ENCODE measurements around the gene ASXL3.

ASXL3 gene

GRCh38 chr18:33708876-33709275 is 130.9 kb downstream of the ASXL3 start:
- no CpG with 5 or more reads among the region's 1 CpG for WGBS, 2 experiments
- Histone ChIP-seq H3K27ac (ENCODE audit: insufficient read depth, low read depth, low read length, poor library complexity, severe bottlenecking) (no peak overlapping the region), H3K4me1 (ENCODE audit: control insufficient read depth, insufficient read depth, low read length) (no peaks in the 10 kb centered on the region), H3K4me3 (ENCODE audit: insufficient read depth, low read depth, low read length) (no peak overlapping the region), H3K27me3 (ENCODE audit: control insufficient read depth, insufficient read depth, low read length, poor library complexity, severe bottlenecking) (no peaks in the 10 kb centered on the region), H3K36me3 (ENCODE audit: control insufficient read depth, insufficient read depth, low read length) (no peaks in the 10 kb centered on the region), H3K9me3 (ENCODE audit: control insufficient read depth, low read length) (no peaks in the 10 kb centered on the region)

GRCh38 chr18:33710269-33710668 is 132.2 kb downstream of the ASXL3 start:
- no peak overlapping the region for H3K4me3 ChIP-seq (ENCODE audit: insufficient read depth, low read depth, low read length)
- H3K27me3 ChIP-seq (ENCODE audit: control insufficient read depth, insufficient read depth, low read length, poor library complexity, severe bottlenecking), result no peaks in the 10 kb centered on the region
- no peaks in the 10 kb centered on the region for H3K4me1 ChIP-seq (ENCODE audit: control insufficient read depth, insufficient read depth, low read length)
- H3K36me3 ChIP-seq (ENCODE audit: control insufficient read depth, insufficient read depth, low read length), result no peaks in the 10 kb centered on the region
- 100% methylated on average over 2 of the region's 2 CpGs; no CpG with 5 or more reads in 1 of the 2 experiments for WGBS, 2 experiments
- no peaks in the 10 kb centered on the region for H3K9me3 ChIP-seq (ENCODE audit: control insufficient read depth, low read length)
- H3K27ac ChIP-seq (ENCODE audit: insufficient read depth, low read depth, low read length, poor library complexity, severe bottlenecking), result no peak overlapping the region

GRCh38 chr18:33711514-33711913 is 133.5 kb downstream of the ASXL3 start:
- WGBS, 2 experiments, result 90 to 95% methylated on average over 2 of the region's 2 CpGs
- H3K4me3 ChIP-seq (ENCODE audit: insufficient read depth, low read depth, low read length), result no peak overlapping the region
- no peak overlapping the region for H3K27ac ChIP-seq (ENCODE audit: insufficient read depth, low read depth, low read length, poor library complexity, severe bottlenecking)
- H3K9me3 ChIP-seq (ENCODE audit: control insufficient read depth, low read length), result no peaks in the 10 kb centered on the region
- H3K36me3 ChIP-seq (ENCODE audit: control insufficient read depth, insufficient read depth, low read length), result no peaks in the 10 kb centered on the region
- H3K27me3 ChIP-seq (ENCODE audit: control insufficient read depth, insufficient read depth, low read length, poor library complexity, severe bottlenecking), result no peaks in the 10 kb centered on the region
- H3K4me1 ChIP-seq (ENCODE audit: control insufficient read depth, insufficient read depth, low read length), result no peaks in the 10 kb centered on the region

DNA sequence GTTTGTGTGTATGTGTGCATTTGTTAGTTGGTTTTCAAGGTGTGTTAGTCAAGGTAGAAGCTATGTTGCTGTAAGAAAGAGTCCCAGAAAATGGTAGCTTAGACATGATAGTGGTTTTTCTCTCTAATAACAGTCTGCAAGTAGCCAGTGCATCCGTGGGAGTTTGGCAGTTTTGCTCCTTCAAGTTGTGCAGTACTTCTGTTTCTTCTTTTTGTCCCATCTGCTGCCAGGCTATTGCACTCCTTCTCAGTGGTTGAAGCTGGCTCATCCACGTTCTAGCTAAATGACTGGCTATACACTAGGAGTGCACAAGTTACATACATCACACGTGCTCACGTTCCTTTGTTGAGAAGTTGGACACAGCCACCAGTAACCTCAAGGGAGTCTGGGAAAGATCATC is 134.7 kb downstream of the ASXL3 start:
- 91 to 94% methylated on average over 4 of the region's 4 CpGs for WGBS, 2 experiments
- no peak overlapping the region for H3K4me3 ChIP-seq (ENCODE audit: insufficient read depth, low read depth, low read length)

DNA sequence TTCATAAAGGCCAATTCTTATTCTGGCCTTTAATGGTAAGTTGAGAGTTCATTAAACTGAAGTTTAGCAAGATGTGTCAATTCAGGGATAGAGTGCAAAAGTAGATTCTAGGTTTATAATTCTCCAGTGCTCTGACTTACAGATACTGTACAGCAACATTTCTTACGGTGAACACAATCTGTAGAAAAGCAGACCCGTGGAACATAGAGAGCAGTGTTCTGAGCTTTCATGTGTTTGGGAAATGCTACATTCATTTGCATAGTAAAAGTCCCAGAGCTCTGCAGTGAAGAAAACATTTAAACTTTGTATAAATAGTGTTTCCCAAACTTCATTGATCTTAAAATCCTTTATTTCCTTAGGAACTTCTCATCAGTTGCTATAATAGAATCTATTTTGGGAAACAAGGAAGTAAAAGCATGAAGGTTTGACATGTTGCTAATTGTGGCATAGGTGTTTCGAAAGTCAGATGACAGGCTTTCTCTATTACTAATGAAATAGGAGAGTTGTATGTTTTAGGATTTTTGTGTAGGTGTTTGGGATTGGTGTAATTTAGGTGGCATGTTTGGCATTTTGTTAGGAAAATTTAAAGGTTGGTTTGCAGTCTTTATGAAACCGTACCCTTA is 138.2 kb downstream of the ASXL3 start:
- H3K9me3 ChIP-seq (ENCODE audit: control insufficient read depth, low read length), result no peaks in the 10 kb centered on the region
- no peaks in the 10 kb centered on the region for H3K4me1 ChIP-seq (ENCODE audit: control insufficient read depth, insufficient read depth, low read length)
- no peak overlapping the region for H3K4me3 ChIP-seq (ENCODE audit: insufficient read depth, low read depth, low read length)
- no peak overlapping the region for H3K27ac ChIP-seq (ENCODE audit: insufficient read depth, low read depth, low read length, poor library complexity, severe bottlenecking)
- no peaks in the 10 kb centered on the region for H3K27me3 ChIP-seq (ENCODE audit: control insufficient read depth, insufficient read depth, low read length, poor library complexity, severe bottlenecking)
- no peaks in the 10 kb centered on the region for H3K36me3 ChIP-seq (ENCODE audit: control insufficient read depth, insufficient read depth, low read length)
- WGBS, 2 experiments, result 90 to 93% methylated on average over 4 of the region's 4 CpGs

More for the DNA sequence above, 134.7 kb downstream of the ASXL3 start:
- Histone ChIP-seq H3K9me3 (ENCODE audit: control insufficient read depth, low read length) (no peaks in the 10 kb centered on the region), H3K27ac (ENCODE audit: insufficient read depth, low read depth, low read length, poor library complexity, severe bottlenecking) (no peak overlapping the region), H3K36me3 (ENCODE audit: control insufficient read depth, insufficient read depth, low read length) (no peaks in the 10 kb centered on the region), H3K4me1 (ENCODE audit: control insufficient read depth, insufficient read depth, low read length) (no peaks in the 10 kb centered on the region), H3K27me3 (ENCODE audit: control insufficient read depth, insufficient read depth, low read length, poor library complexity, severe bottlenecking) (no peaks in the 10 kb centered on the region)

DNA sequence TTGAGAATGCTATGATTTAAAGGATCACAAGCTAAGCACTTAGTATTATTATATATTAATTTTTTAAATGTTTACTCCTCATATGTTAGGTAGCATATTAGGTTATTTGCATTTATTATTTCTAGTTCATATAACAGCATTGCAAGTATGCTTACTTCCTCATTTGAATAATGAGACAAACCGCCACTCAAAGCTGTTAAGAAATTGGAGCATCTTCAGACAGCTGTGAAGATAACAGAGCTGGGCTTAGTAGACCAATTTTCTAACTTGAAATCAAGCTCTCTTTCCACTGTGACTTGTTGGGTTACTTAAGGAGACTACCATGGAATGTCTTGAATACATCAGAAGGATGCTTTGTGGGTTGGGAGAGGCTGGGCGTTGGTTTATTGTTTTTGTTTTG is 139.3 kb downstream of the ASXL3 start:
- no peaks in the 10 kb centered on the region for H3K36me3 ChIP-seq (ENCODE audit: control insufficient read depth, insufficient read depth, low read length)
- H3K27me3 ChIP-seq (ENCODE audit: control insufficient read depth, insufficient read depth, low read length, poor library complexity, severe bottlenecking), result no peaks in the 10 kb centered on the region
- H3K9me3 ChIP-seq (ENCODE audit: control insufficient read depth, low read length), result no peaks in the 10 kb centered on the region
- H3K27ac ChIP-seq (ENCODE audit: insufficient read depth, low read depth, low read length, poor library complexity, severe bottlenecking), result no peak overlapping the region
- no peak overlapping the region for H3K4me3 ChIP-seq (ENCODE audit: insufficient read depth, low read depth, low read length)
- WGBS, 2 experiments, result 100% methylated on average over 2 of the region's 2 CpGs
- H3K4me1 ChIP-seq (ENCODE audit: control insufficient read depth, insufficient read depth, low read length), result no peaks in the 10 kb centered on the region

DNA sequence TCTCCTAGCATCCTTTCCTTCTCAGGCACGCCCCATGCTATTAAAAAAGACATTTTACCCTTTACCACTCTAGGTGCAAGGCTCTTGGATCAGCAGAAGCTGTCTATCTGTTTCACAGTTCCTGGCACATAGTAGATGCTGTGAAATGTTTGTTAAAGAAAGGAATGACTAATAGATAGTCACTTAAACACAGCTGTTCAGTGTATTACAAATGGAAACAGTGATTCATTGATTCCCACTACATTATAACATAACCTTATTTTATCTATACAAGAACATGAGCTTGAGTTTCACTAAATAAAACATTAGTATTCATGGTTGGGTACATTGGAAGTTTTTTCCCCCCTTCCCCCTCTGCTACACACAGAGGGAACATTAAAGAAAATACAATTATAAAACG is 142.1 kb downstream of the ASXL3 start:
- Histone ChIP-seq H3K9me3 (ENCODE audit: control insufficient read depth, low read length) (no peaks in the 10 kb centered on the region), H3K4me1 (ENCODE audit: control insufficient read depth, insufficient read depth, low read length) (no peaks in the 10 kb centered on the region), H3K27me3 (ENCODE audit: control insufficient read depth, insufficient read depth, low read length, poor library complexity, severe bottlenecking) (no peaks in the 10 kb centered on the region), H3K36me3 (ENCODE audit: control insufficient read depth, insufficient read depth, low read length) (no peaks in the 10 kb centered on the region), H3K4me3 (ENCODE audit: insufficient read depth, low read depth, low read length) (no peak overlapping the region), H3K27ac (ENCODE audit: insufficient read depth, low read depth, low read length, poor library complexity, severe bottlenecking) (no peak overlapping the region)
- 93 to 100% methylated on average over 1 to 2 of the region's 2 CpGs for WGBS, 2 experiments

- WGBS, 2 experiments, result 94 to 99% methylated on average over 3 to 4 of the region's 4 CpGs
These were observed 151.5 kb downstream of the ASXL3 start for GRCh38 chr18:33729556-33729955.

GRCh38 chr18:33733376-33733775 is 155.4 kb downstream of the ASXL3 start:
- Histone ChIP-seq H3K4me1 (ENCODE audit: control insufficient read depth, insufficient read depth, low read length) (no peaks in the 10 kb centered on the region), H3K27ac (ENCODE audit: insufficient read depth, low read depth, low read length, poor library complexity, severe bottlenecking) (no peak overlapping the region), H3K4me3 (ENCODE audit: insufficient read depth, low read depth, low read length) (no peak overlapping the region), H3K27me3 (ENCODE audit: control insufficient read depth, insufficient read depth, low read length, poor library complexity, severe bottlenecking) (no peaks in the 10 kb centered on the region), H3K9me3 (ENCODE audit: control insufficient read depth, low read length) (no peaks in the 10 kb centered on the region), H3K36me3 (ENCODE audit: control insufficient read depth, insufficient read depth, low read length) (no peaks in the 10 kb centered on the region)

More at GRCh38 chr18:33729556-33729955, 151.5 kb downstream of the ASXL3 start:
- Histone ChIP-seq H3K36me3 (ENCODE audit: control insufficient read depth, insufficient read depth, low read length) (no peaks in the 10 kb centered on the region), H3K4me1 (ENCODE audit: control insufficient read depth, insufficient read depth, low read length) (no peaks in the 10 kb centered on the region), H3K9me3 (ENCODE audit: control insufficient read depth, low read length) (no peaks in the 10 kb centered on the region), H3K27ac (ENCODE audit: insufficient read depth, low read depth, low read length, poor library complexity, severe bottlenecking) (no peak overlapping the region), H3K27me3 (ENCODE audit: control insufficient read depth, insufficient read depth, low read length, poor library complexity, severe bottlenecking) (no peaks in the 10 kb centered on the region), H3K4me3 (ENCODE audit: insufficient read depth, low read depth, low read length) (no peak overlapping the region)

GRCh38 chr18:33735428-33735827 is 157.4 kb downstream of the ASXL3 start:
- no peaks in the 10 kb centered on the region for H3K36me3 ChIP-seq (ENCODE audit: control insufficient read depth, insufficient read depth, low read length)
- H3K9me3 ChIP-seq (ENCODE audit: control insufficient read depth, low read length), result no peaks in the 10 kb centered on the region
- H3K4me3 ChIP-seq (ENCODE audit: insufficient read depth, low read depth, low read length), result no peak overlapping the region
- 75% methylated on average over 1 of the region's 1 CpG; no CpG with 5 or more reads in 1 of the 2 experiments for WGBS, 2 experiments
- H3K27me3 ChIP-seq (ENCODE audit: control insufficient read depth, insufficient read depth, low read length, poor library complexity, severe bottlenecking), result no peaks in the 10 kb centered on the region
- no peaks in the 10 kb centered on the region for H3K4me1 ChIP-seq (ENCODE audit: control insufficient read depth, insufficient read depth, low read length)
- H3K27ac ChIP-seq (ENCODE audit: insufficient read depth, low read depth, low read length, poor library complexity, severe bottlenecking), result no peak overlapping the region

GRCh38 chr18:33741760-33742159 is 163.7 kb downstream of the ASXL3 start:
- 96 to 97% methylated on average over 2 of the region's 2 CpGs for WGBS, 2 experiments
- H3K4me1 ChIP-seq (ENCODE audit: control insufficient read depth, insufficient read depth, low read length), result no peaks in the 10 kb centered on the region
- no peaks in the 10 kb centered on the region for H3K27me3 ChIP-seq (ENCODE audit: control insufficient read depth, insufficient read depth, low read length, poor library complexity, severe bottlenecking)
- no peaks in the 10 kb centered on the region for H3K9me3 ChIP-seq (ENCODE audit: control insufficient read depth, low read length)
- no peak overlapping the region for H3K27ac ChIP-seq (ENCODE audit: insufficient read depth, low read depth, low read length, poor library complexity, severe bottlenecking)
- H3K36me3 ChIP-seq (ENCODE audit: control insufficient read depth, insufficient read depth, low read length), result no peaks in the 10 kb centered on the region
- H3K4me3 ChIP-seq (ENCODE audit: insufficient read depth, low read depth, low read length), result no peak overlapping the region
